IPS-20b (cell line): Measurements from ENCODE around the gene SKAP1.

ENCODE experiments used
- H3K27ac ChIP-seq: one replicate; pipeline ENCODE4 v1.5.1; 2013; ENCODE audit warnings: low read length
- H3K27me3 ChIP-seq: 2 replicates; pipeline ENCODE4 v1.6.1; 2013; ENCODE audit warnings: mild to moderate bottlenecking, low read length, inconsistent platforms; ENCODE audit not compliant: insufficient read depth
- H3K36me3 ChIP-seq: 2 replicates; pipeline ENCODE4 v1.6.1; 2013; ENCODE audit warnings: low read depth, mild to moderate bottlenecking, inconsistent platforms, low read length, moderate library complexity; ENCODE audit not compliant: insufficient read depth
- H3K4me1 ChIP-seq: 2 replicates; pipeline ENCODE4 v1.6.1; 2013; ENCODE audit warnings: mild to moderate bottlenecking, control low read depth, inconsistent platforms, low read length, moderate library complexity; ENCODE audit not compliant: insufficient read depth
- H3K4me3 ChIP-seq: 2 replicates; pipeline ENCODE4 v1.5.1; 2013; ENCODE audit warnings: mild to moderate bottlenecking, low read length, inconsistent platforms
- H3K9ac ChIP-seq: 2 replicates; pipeline ENCODE4 v1.6.1; 2013; ENCODE audit warnings: low read depth, mild to moderate bottlenecking, inconsistent platforms, low read length, moderate library complexity
- H3K9me3 ChIP-seq: 2 replicates; pipeline ENCODE4 v1.6.1; 2013; ENCODE audit warnings: mild to moderate bottlenecking, low read depth, low read length, inconsistent platforms; ENCODE audit not compliant: insufficient read depth

The SKAP1 gene

DNA sequence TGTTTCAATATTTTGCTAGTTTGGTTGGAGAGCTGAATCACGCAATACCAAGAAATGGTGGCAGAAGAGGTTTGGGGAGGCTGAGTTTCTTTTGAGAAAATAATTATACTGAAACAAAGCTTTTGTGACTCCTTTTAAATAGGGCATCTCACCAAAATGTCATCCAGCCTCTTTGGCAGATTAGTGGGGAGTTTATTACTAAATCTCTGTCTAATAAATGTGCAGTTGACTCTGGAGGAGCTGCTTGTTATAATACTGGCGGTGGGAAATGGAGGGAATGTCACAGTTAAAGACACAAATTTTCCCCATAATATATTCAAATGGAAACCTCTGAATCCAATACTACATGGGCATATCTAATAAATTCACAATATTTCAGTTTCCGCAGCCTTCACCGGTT, 277.7 kb downstream of the SKAP1 start:
- Histone ChIP-seq H3K4me1 (peaks cover 8% of the 10 kb centered on the region), H3K27ac (no peak overlapping the region), H3K27me3 (peaks cover 39% of the 10 kb centered on the region; the same call in 1 of the 2 replicates), H3K9ac (no peak overlapping the region), H3K36me3 (no peaks in the 10 kb centered on the region), H3K9me3 (no peaks in the 10 kb centered on the region), H3K4me3 (no peak overlapping the region)

- Histone ChIP-seq H3K27ac (no peak overlapping the region), H3K9me3 (no peaks in the 10 kb centered on the region), H3K4me3 (no peak overlapping the region), H3K27me3 (peaks cover 30% of the 10 kb centered on the region; the same call in 1 of the 2 replicates), H3K9ac (no peak overlapping the region), H3K36me3 (no peaks in the 10 kb centered on the region), H3K4me1 (peaks cover 8% of the 10 kb centered on the region)
Measured at GRCh38 chr17:48151220-48151619, 278.8 kb downstream of the SKAP1 start.

DNA sequence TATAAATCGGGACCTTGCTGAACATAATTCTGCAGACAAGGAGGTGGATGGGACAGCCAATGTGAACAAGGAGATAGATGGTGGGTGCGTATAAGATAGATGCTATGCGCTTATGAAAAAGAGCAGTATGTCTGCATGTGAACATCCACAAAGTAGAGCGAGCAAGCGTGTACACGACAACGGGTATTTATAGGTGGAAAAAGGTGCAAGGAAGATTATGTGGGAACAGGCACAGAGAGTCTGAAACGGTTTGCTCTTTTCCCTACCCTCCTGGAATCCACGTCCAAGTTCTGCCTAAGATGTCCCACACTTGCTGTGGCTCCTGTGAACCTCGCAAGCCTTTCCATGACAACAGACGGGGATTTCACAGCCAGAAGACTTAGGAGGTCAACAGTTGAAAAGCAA, 279.4 kb downstream of the SKAP1 start:
- no peaks in the 10 kb centered on the region for H3K36me3 ChIP-seq
- no peak overlapping the region for H3K4me3 ChIP-seq
- H3K4me1 ChIP-seq, result peaks cover 8% of the 10 kb centered on the region
- H3K9ac ChIP-seq, result no peak overlapping the region
- peaks cover 24% of the 10 kb centered on the region; the same call in 1 of the 2 replicates for H3K27me3 ChIP-seq
- no peaks in the 10 kb centered on the region for H3K9me3 ChIP-seq
- no peak overlapping the region for H3K27ac ChIP-seq

- H3K36me3 ChIP-seq, result no peaks in the 10 kb centered on the region
- no peak overlapping the region for H3K9ac ChIP-seq
- H3K4me1 ChIP-seq, result peaks cover 8% of the 10 kb centered on the region
- H3K9me3 ChIP-seq, result no peaks in the 10 kb centered on the region
- H3K4me3 ChIP-seq, result no peak overlapping the region
- no peak overlapping the region for H3K27ac ChIP-seq
- peaks cover 24% of the 10 kb centered on the region; the same call in 1 of the 2 replicates for H3K27me3 ChIP-seq
Measured at GRCh38 chr17:48149787-48150463, 280.1 kb downstream of the SKAP1 start.

DNA sequence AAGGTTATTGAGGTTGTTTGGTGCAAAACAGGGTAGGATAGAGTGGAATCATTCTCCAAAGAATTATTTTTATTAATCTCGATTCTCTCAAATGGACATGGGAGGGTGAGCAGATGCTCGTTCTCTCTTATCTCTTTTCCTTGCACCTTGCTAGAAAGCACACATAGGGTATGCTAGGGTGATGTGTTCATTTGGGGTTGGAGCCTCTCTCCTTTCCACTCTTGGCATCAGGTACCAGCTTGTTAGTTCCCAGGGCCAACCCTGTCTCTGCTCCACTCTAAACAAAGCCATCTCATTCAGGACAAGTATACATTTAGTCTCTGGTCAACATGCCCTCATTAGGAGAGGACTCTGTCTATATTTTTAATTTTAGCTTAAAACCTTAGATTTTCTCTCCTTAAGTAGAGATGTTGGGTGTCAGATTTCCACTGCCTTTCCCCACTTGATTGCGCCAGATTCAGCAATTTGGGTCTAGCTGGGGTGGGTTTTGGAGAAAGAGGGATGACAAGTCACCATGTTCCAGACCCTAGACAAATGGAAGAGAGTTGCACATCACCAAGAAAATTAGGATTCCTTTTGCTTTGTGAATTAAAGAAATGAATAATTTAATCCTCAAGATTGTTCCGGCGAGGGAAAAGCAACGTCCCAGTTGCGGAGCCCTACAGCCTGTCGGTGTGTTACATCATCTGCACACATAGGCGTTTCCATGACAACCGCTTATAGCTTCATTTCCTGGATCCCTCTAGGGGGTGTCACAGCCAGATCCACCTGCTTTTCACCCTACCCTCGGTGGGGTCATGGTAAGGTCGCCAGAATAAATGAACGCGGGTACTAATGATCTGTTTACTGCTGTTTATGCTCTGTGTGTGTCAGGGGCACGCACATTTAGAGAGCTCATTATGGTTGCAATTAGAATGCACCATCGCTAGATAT, 280.9 kb downstream of the SKAP1 start:
- Histone ChIP-seq H3K36me3 (no peaks in the 10 kb centered on the region), H3K4me1 (peaks cover 8% of the 10 kb centered on the region), H3K27me3 (peaks cover 24% of the 10 kb centered on the region; the same call in 1 of the 2 replicates), H3K27ac (no peak overlapping the region), H3K4me3 (no peak overlapping the region), H3K9ac (no peak overlapping the region), H3K9me3 (no peaks in the 10 kb centered on the region)

DNA sequence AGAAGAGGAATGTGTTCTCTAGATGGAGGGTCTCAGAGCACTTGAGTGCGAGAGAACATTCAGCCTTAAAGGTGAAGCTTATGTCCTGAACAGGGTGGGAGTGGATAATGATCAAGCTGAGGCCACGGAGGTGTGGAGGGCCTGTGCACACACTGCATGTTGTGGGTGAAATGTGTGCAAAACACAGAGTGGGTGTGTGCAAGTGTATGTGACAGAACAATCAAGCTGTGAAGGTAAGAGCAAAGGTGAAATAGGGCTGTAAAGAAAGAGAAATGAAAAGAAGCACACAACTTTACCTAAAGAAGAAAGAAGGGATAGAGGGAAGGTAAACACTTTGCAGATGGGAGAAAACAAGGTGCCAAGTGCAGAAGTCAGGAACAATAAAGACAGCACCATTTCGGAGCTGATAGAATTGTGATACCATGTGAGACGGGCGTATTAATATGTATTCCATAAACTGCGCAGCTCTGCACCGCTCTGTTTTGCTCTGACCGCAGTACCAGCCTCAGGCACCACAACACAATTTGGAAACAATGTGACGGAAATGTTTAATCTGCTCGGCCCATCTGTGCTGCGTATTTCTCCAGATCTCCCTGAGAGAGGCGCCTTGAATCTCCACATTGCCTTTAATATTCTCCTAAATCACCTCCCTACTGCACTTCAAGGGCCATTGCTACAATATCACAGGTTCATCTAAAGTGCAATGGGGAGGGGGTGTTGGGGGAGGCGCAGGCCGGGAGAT, 281.8 kb downstream of the SKAP1 start:
- Histone ChIP-seq H3K27ac (no peak overlapping the region), H3K27me3 (peaks cover 29% of the 10 kb centered on the region), H3K9me3 (no peaks in the 10 kb centered on the region), H3K36me3 (no peaks in the 10 kb centered on the region), H3K4me1 (peaks cover 8% of the 10 kb centered on the region), H3K9ac (no peak overlapping the region), H3K4me3 (no peak overlapping the region)

DNA sequence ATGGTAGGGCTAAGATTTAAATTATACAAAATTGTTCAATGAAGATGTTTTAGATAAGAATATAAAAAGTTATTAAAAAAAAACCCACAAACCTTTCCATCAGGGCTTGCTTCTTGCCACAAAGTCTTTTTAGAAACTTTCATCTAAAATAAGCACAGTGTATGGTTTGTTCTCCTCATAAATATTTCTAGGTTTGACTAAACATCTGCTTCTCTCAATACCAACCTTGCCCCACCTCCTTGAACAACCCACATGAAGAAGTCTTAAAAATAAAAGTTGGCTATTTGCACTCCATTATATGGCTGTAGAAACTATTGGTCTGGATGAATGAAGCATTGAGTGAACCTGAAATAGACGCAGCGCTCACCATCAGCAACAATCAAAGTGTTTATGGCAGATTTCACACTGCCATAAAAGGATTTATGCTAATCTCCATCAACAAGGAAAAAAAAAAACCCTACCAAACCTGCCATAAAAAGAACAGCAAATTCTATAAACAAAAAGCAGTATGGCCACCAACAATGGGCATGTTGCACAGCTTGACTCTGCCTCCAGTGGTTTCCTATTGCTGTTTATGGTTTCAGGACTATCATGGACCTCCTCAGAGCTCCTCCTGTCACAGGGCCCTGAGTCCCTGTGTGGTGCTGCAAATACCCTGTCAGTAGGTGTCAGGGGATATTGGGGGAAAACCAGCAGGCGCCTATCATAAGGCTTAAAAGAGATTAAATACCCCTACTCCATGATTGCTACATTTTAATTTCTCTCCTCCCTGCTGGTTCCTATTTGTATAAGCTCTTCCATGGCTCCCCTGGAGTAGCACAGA, 284.8 kb downstream of the SKAP1 start:
- Histone ChIP-seq H3K27me3 (peaks cover 21% of the 10 kb centered on the region), H3K4me1 (peaks cover 8% of the 10 kb centered on the region), H3K9me3 (no peaks in the 10 kb centered on the region), H3K36me3 (no peaks in the 10 kb centered on the region), H3K9ac (no peak overlapping the region), H3K4me3 (no peak overlapping the region), H3K27ac (no peak overlapping the region)

GRCh38 chr17:48144231-48144630, 285.8 kb downstream of the SKAP1 start:
- H3K9me3 ChIP-seq, result no peaks in the 10 kb centered on the region
- no peak overlapping the region for H3K9ac ChIP-seq
- H3K27me3 ChIP-seq, result peaks cover 11% of the 10 kb centered on the region
- no peaks in the 10 kb centered on the region for H3K36me3 ChIP-seq
- H3K4me1 ChIP-seq, result peaks cover 4% of the 10 kb centered on the region
- no peak overlapping the region for H3K27ac ChIP-seq
- H3K4me3 ChIP-seq, result no peak overlapping the region

DNA sequence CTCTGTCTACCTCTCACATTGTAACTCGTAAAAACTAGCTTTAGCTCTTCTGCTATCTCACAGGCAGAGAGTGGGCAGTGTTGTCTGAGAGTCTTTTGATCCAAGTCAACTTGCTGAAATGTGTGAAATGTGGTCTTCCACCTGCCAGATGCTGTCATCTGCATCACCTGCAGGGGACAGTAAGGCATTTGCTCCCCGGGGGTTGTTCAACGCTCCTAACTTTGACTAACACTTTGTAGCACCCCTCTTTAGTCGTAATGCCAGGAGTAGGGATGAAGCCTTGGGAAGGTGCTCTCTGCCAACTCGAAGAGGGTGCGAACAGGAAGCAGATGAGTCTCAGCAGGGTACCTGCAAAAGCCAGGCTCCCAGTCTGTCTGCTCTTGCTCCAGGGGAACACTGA, 286.4 kb downstream of the SKAP1 start:
- Histone ChIP-seq H3K36me3 (no peaks in the 10 kb centered on the region), H3K9me3 (no peaks in the 10 kb centered on the region), H3K27me3 (peaks cover 5% of the 10 kb centered on the region), H3K4me3 (no peak overlapping the region), H3K27ac (no peak overlapping the region), H3K9ac (no peak overlapping the region), H3K4me1 (no peaks in the 10 kb centered on the region)

DNA sequence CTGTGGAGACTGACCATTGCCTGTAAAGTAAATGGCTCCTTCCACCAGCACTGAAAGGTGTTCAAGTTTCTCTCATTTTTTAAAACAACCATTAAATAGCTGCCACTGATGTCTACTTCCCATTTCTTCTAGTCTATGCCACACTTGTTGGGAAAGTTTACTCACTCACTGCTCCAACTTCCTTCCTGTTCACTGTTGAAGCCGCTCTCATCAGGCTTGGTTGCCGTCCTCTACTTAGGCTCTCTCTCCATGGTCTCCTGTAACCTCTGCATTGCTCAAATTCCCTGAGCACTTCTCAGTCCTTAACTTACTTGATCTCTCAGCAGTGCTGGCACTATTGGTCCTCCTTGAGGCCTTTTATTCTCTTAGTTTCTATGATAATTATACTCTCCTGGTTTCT, 290.1 kb downstream of the SKAP1 start:
- H3K4me1 ChIP-seq, result no peaks in the 10 kb centered on the region
- no peak overlapping the region for H3K27ac ChIP-seq
- no peaks in the 10 kb centered on the region for H3K36me3 ChIP-seq
- no peak overlapping the region for H3K4me3 ChIP-seq
- no peaks in the 10 kb centered on the region for H3K9me3 ChIP-seq
- peaks cover 5% of the 10 kb centered on the region for H3K27me3 ChIP-seq
- H3K9ac ChIP-seq, result no peak overlapping the region

DNA sequence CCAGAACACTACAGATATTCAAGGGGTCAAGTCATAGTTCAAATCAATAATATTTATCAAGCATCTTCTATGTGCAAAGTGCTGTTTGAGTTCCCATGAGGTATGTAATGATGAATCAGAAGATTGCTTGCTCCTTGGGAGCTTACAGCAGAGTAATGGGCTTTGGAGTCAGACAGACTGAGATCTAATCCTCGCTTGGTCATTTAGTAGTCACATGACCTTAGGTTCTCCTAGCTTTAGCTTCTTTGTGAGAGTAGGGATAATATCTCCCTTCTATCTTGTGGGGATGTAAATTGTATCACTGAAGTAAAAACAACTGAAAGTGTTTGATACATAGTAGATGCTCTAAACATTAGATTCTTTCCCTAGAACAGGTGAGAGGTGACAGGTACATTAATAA, 292.4 kb downstream of the SKAP1 start:
- H3K4me3 ChIP-seq, result no peak overlapping the region
- no peaks in the 10 kb centered on the region for H3K9me3 ChIP-seq
- no peaks in the 10 kb centered on the region for H3K4me1 ChIP-seq
- H3K27me3 ChIP-seq, result no peaks in the 10 kb centered on the region
- no peak overlapping the region for H3K9ac ChIP-seq
- no peaks in the 10 kb centered on the region for H3K36me3 ChIP-seq
- H3K27ac ChIP-seq, result no peak overlapping the region
